ENCODE data around the gene VTI1A.

DNA sequence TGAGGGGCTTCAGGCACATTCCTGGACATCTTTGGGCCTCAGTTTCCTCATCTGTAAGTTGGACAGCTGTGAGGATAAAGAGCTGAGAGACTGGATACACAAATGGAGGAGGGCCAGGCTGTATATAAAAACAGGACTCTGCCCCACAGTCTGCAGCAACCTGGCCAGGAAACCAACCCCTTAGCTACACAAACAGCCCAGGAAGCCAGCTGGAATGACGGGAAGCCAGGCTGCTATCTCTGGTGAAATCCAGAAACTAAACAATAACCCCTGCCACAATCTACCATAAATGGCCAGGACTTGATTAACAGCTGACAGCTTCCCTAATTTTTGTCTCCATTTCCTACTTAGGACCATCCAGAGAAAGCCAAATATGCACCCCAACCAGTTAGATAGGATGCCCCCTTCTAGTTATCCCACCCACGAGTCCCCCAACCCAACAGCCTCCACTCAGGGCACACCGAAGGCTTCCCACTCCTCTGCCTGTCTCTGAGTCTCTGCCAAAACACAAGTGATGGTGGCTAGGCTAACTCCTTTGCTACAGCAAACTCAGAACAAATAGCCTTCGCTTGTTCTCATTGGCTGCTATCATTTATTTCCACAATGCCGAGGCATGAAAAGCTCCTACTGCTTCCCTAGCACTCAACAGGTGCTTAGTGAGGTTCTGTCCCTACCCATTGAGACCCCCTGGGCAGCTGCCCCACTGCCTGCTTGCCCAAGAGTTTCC lies 393.1 kb downstream of the VTI1A start:
- TF ChIP-seq FOXA1 (IDR thresholded peaks at IDR 0.05) (peak; percentile 47), RXRA (IDR thresholded peaks at IDR 0.05) (peak; percentile 73 to 87), YY1 (IDR thresholded peaks at IDR 0.05) (peak; percentile 93)
- TF ChIP-seq, protein P1, sequence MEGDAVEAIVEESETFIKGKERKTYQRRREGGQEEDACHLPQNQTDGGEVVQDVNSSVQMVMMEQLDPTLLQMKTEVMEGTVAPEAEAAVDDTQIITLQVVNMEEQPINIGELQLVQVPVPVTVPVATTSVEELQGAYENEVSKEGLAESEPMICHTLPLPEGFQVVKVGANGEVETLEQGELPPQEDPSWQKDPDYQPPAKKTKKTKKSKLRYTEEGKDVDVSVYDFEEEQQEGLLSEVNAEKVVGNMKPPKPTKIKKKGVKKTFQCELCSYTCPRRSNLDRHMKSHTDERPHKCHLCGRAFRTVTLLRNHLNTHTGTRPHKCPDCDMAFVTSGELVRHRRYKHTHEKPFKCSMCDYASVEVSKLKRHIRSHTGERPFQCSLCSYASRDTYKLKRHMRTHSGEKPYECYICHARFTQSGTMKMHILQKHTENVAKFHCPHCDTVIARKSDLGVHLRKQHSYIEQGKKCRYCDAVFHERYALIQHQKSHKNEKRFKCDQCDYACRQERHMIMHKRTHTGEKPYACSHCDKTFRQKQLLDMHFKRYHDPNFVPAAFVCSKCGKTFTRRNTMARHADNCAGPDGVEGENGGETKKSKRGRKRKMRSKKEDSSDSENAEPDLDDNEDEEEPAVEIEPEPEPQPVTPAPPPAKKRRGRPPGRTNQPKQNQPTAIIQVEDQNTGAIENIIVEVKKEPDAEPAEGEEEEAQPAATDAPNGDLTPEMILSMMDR (IDR thresholded peaks at IDR 0.05; ENCODE audit: low read depth, low read length, missing input control) = no peak
- TF ChIP-seq, protein P2, sequence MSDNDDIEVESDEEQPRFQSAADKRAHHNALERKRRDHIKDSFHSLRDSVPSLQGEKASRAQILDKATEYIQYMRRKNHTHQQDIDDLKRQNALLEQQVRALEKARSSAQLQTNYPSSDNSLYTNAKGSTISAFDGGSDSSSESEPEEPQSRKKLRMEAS (IDR thresholded peaks at IDR 0.05) = peak; percentile 93
- TF ChIP-seq, protein P3, sequence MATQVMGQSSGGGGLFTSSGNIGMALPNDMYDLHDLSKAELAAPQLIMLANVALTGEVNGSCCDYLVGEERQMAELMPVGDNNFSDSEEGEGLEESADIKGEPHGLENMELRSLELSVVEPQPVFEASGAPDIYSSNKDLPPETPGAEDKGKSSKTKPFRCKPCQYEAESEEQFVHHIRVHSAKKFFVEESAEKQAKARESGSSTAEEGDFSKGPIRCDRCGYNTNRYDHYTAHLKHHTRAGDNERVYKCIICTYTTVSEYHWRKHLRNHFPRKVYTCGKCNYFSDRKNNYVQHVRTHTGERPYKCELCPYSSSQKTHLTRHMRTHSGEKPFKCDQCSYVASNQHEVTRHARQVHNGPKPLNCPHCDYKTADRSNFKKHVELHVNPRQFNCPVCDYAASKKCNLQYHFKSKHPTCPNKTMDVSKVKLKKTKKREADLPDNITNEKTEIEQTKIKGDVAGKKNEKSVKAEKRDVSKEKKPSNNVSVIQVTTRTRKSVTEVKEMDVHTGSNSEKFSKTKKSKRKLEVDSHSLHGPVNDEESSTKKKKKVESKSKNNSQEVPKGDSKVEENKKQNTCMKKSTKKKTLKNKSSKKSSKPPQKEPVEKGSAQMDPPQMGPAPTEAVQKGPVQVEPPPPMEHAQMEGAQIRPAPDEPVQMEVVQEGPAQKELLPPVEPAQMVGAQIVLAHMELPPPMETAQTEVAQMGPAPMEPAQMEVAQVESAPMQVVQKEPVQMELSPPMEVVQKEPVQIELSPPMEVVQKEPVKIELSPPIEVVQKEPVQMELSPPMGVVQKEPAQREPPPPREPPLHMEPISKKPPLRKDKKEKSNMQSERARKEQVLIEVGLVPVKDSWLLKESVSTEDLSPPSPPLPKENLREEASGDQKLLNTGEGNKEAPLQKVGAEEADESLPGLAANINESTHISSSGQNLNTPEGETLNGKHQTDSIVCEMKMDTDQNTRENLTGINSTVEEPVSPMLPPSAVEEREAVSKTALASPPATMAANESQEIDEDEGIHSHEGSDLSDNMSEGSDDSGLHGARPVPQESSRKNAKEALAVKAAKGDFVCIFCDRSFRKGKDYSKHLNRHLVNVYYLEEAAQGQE (IDR thresholded peaks at IDR 0.05) = peak; percentile 86

Data from liver (tissue), 3 donors.